ENCODE data around the gene PHTF2. TPM values are rescaled to one million over a fixed set of nuclear protein-coding genes. Genes with fewer than 3 reads are reported as not detected.

The PHTF2 gene
- 10 to 100 TPM; 13.6 to 29.1 (median 25.6) TPM for total RNA-seq
- polyA plus RNA-seq, result 10 to 100 TPM; 12.8 to 13.5 TPM
- long read RNA-seq, donor 1, full-length matches to known transcripts, result 3 of 14 reads
- long read RNA-seq, donor 1, partial matches to known transcripts, result 2 of 14 reads
- long read RNA-seq, donor 1, other reads (novel, unspliced or antisense), result 9 of 14 reads
- long read RNA-seq, donor 2, full-length matches to known transcripts, result 8 of 18 reads
- long read RNA-seq, donor 2, partial matches to known transcripts, result 5 of 18 reads
- long read RNA-seq, donor 2, other reads (novel, unspliced or antisense), result 5 of 18 reads
- long read RNA-seq, donor 3, full-length matches to known transcripts, result 6 of 16 reads
- long read RNA-seq, donor 3, partial matches to known transcripts, result 2 of 16 reads
- long read RNA-seq, donor 3, other reads (novel, unspliced or antisense), result 8 of 16 reads

GRCh38 chr7:77798394-77799077 lies at the start of gene PHTF2, which contains the start of gene TMEM60:
Gene PHTF2, plus strand, starts transcription at chr7:77798773.
Gene TMEM60, minus strand, starts transcription at chr7:77798434. Its CDS starts 4,061 bp downstream, at chr7:77794373.
- Histone ChIP-seq H3K4me1 (peaks cover 7 to 67% (median 38%) of the 10 kb centered on the region in 9 donors), H3K27ac (peak within 1 kb of the TSS; percentile 75 to 92 (median 86)), H3K36me3 (peaks cover 0 to 24% (median 0%) of the 10 kb centered on the region in 9 donors), H3K27me3 (no peaks in the 10 kb centered on the region), H3K4me3 (peak within 1 kb of the TSS; percentile 81 to 97 (median 90)), H3K9me3 (no peaks in the 10 kb centered on the region)
- intact Hi-C loops (cut with DNase I), result loop anchor here in 2 of 10 donors (10.0 kb wide), 2 partner anchors 106 to 136 kb away; no protein-coding TSS in a partner anchor
- WGBS, 2 donors, result 0% methylated on average over 61 of the region's 61 CpGs
- DNase-seq, result peak; percentile 98 to 99
- ATAC-seq, result peak; percentile 95 to 99 (median 98)
- peak; percentile 27 to 68 (median 42) for TF ChIP-seq CTCF (IDR thresholded peaks at IDR 0.05)

- intact Hi-C loops (cut with DNase I), result loop anchor here in 2 of 10 donors (10.0 kb wide), 2 partner anchors 307 to 317 kb away; no protein-coding TSS in a partner anchor
- Histone ChIP-seq H3K9me3 (no peaks in the 10 kb centered on the region), H3K36me3 (peaks cover 0 to 38% (median 4%) of the 10 kb centered on the region in 9 donors), H3K4me3 (no peak overlapping the region), H3K4me1 (peaks cover 0 to 28% (median 12%) of the 10 kb centered on the region in 9 donors), H3K27ac (no peak overlapping the region), H3K27me3 (no peaks in the 10 kb centered on the region)
- no peak for DNase-seq
- WGBS, 2 donors, result 48 to 53% methylated on average over 2 of the region's 2 CpGs
- peak in 5 of 8 donors; percentile 38 to 51 (median 46) for ATAC-seq
- no peak for TF ChIP-seq CTCF (IDR thresholded peaks at IDR 0.05)
Observed at GRCh38 chr7:77752016-77752415, 46.6 kb upstream of the PHTF2 start.

GRCh38 chr7:77753173-77753572 lies 45.4 kb upstream of the PHTF2 start:
- ATAC-seq (no peak), DNase-seq (no peak)
- Histone ChIP-seq H3K27me3 (no peaks in the 10 kb centered on the region), H3K4me3 (no peak overlapping the region), H3K4me1 (peaks cover 0 to 24% (median 9%) of the 10 kb centered on the region in 9 donors), H3K27ac (no peak overlapping the region), H3K36me3 (peaks cover 0 to 34% (median 4%) of the 10 kb centered on the region in 9 donors), H3K9me3 (no peaks in the 10 kb centered on the region)
- intact Hi-C loops (cut with DNase I), result loop anchor here in 2 of 10 donors (10.0 kb wide), 2 partner anchors 308 to 318 kb away; no protein-coding TSS in a partner anchor
- 61 to 75% methylated on average over 1 of the region's 1 CpG for WGBS, 2 donors
- TF ChIP-seq CTCF (IDR thresholded peaks at IDR 0.05), result no peak

- intact Hi-C loops (cut with DNase I), result loop anchor here in 6 of 10 donors (2.0 to 10.0 kb wide), 5 partner anchors 95 to 323 kb away; no protein-coding TSS in a partner anchor
- Histone ChIP-seq H3K27ac (no peak overlapping the region), H3K27me3 (no peaks in the 10 kb centered on the region), H3K36me3 (peaks cover 0 to 3% (median 0%) of the 10 kb centered on the region in 9 donors), H3K4me1 (peaks cover 0 to 22% (median 10%) of the 10 kb centered on the region in 9 donors), H3K9me3 (no peaks in the 10 kb centered on the region), H3K4me3 (no peak overlapping the region)
- DNase-seq, result no peak
- no peak for ATAC-seq
- no peak for TF ChIP-seq CTCF (IDR thresholded peaks at IDR 0.05)
- 15 to 30% methylated on average over 1 of the region's 1 CpG for WGBS, 2 donors
Observed at GRCh38 chr7:77757589-77757988, 41.0 kb upstream of the PHTF2 start.
